A673 (cell line): ENCODE data around the gene NRG3. TPM values are rescaled to one million over a fixed set of nuclear protein-coding genes. Genes with fewer than 3 reads are reported as not detected.

Experiments
- BruUV-seq: library from RNA; stranded (reverse); fragments of 400-500 nt; replicated peaks from 2 replicates; lab custom pipeline; 2021; lab: Mats Ljungman, UMichigan
- CTCF ChIA-PET: fragments of 300-600 bp; sonication (Branson Sonifier 250); formaldehyde crosslinking; loops from one replicate; lab custom pipeline; 2022; ENCODE audit warnings: antibody characterized with exemption; lab: Charles Lee
- POLR2A ChIA-PET: fragments of 300-600 bp; sonication (Branson Sonifier 250); formaldehyde crosslinking; loops from one replicate; lab custom pipeline; 2022; ENCODE audit warnings: antibody characterized with exemption; ENCODE audit not compliant: low non-redundant PET; lab: Charles Lee
- DNase-seq: peaks from one replicate; pipeline ENCODE4 v3.0.0-alpha.2; 2015; ENCODE audit warnings: low spot score
- H3K27ac ChIP-seq: fragments of 200-600 bp; sonication (generic); 2 replicates; pipeline ENCODE4 v1.5.1; 2016; ENCODE audit warnings: mixed run types, low read depth, mild to moderate bottlenecking, mixed read lengths, antibody characterized with exemption, low read length; ENCODE audit not compliant: poor library complexity, severe bottlenecking
- H3K27me3 ChIP-seq: fragments of 200-600 bp; sonication (generic); replicated peaks from 2 replicates; pipeline ENCODE4 v1.6.1; 2017; ENCODE audit warnings: mixed run types, low read depth, mild to moderate bottlenecking, mixed read lengths, antibody characterized with exemption, low read length; ENCODE audit not compliant: insufficient read depth, poor library complexity
- H3K36me3 ChIP-seq: fragments of 200-600 bp; sonication (generic); 2 replicates; pipeline ENCODE4 v1.6.1; 2016; ENCODE audit warnings: mixed run types, mild to moderate bottlenecking, mixed read lengths, antibody characterized with exemption, low read length; ENCODE audit not compliant: insufficient read depth, poor library complexity, severe bottlenecking
- H3K4me1 ChIP-seq: fragments of 200-600 bp; sonication (generic); 2 replicates; pipeline ENCODE4 v1.6.1; 2017; ENCODE audit warnings: mixed run types, mild to moderate bottlenecking, mixed read lengths, antibody characterized with exemption, low read length; ENCODE audit not compliant: insufficient read depth, poor library complexity, severe bottlenecking
- H3K4me3 ChIP-seq: fragments of 200-600 bp; sonication (generic); 2 replicates; pipeline ENCODE4 v1.5.1; 2016; ENCODE audit warnings: low read depth, mixed run types, mild to moderate bottlenecking, mixed read lengths, low read length; ENCODE audit not compliant: poor library complexity, severe bottlenecking
- H3K9me3 ChIP-seq: fragments of 200-600 bp; sonication (generic); 2 replicates; pipeline ENCODE4 v1.6.1; 2016; ENCODE audit warnings: mixed run types, low read depth, mild to moderate bottlenecking, mixed read lengths, antibody characterized with exemption, low read length; ENCODE audit not compliant: poor library complexity, severe bottlenecking
- EZH2 ChIP-seq: fragments of 200-600 bp; sonication (generic); IDR thresholded peaks from 2 replicates; pipeline ENCODE4 v1.6.1; 2017; ENCODE audit warnings: borderline replicate concordance, low read depth, mild to moderate bottlenecking, mixed read lengths, antibody characterized with exemption, low read length; ENCODE audit not compliant: poor library complexity, severe bottlenecking
- intact Hi-C: fragments of 100-400 bp; cut with micrococcal nuclease; formaldehyde crosslinking; loops from one replicate; pipeline ENCODE4 v1.10.0; 2022; ENCODE audit not compliant: unreplicated experiment
- total RNA-seq: library from RNA; stranded (reverse); gene quantifications from 2 replicates; pipeline ENCODE4 v1.2.3, GENCODE V29; 2021
- TF ChIP-seq, protein P1 (sequence below): fragments of 300-800, 200-600 bp; sonication (generic); conservative IDR thresholded peaks from 2 replicates; pipeline ENCODE4 v1.5.1; 2017; ENCODE audit warnings: low read depth, mild to moderate bottlenecking, antibody characterized with exemption, low read length, moderate library complexity, mixed read lengths

NRG3 gene
- total RNA-seq, 1 experiment from 2014 or later = not detected

GRCh38 chr10:82440775-82441174, 565.8 kb downstream of the NRG3 start:
- Histone ChIP-seq H3K4me3 (no peak overlapping the region), H3K36me3 (no peaks in the 10 kb centered on the region), H3K27me3 (no peaks in the 10 kb centered on the region), H3K4me1 (no peaks in the 10 kb centered on the region), H3K9me3 (peaks cover 21% of the 10 kb centered on the region), H3K27ac (no peak overlapping the region)
- POLR2A ChIA-PET = no interaction called here
- DNase-seq = no peak
- CTCF ChIA-PET = no interaction called here
- BruUV-seq = no TSS peak
- intact Hi-C loops = no loop called here
- TF ChIP-seq EZH2 = no peak
- TF ChIP-seq, protein P1, sequence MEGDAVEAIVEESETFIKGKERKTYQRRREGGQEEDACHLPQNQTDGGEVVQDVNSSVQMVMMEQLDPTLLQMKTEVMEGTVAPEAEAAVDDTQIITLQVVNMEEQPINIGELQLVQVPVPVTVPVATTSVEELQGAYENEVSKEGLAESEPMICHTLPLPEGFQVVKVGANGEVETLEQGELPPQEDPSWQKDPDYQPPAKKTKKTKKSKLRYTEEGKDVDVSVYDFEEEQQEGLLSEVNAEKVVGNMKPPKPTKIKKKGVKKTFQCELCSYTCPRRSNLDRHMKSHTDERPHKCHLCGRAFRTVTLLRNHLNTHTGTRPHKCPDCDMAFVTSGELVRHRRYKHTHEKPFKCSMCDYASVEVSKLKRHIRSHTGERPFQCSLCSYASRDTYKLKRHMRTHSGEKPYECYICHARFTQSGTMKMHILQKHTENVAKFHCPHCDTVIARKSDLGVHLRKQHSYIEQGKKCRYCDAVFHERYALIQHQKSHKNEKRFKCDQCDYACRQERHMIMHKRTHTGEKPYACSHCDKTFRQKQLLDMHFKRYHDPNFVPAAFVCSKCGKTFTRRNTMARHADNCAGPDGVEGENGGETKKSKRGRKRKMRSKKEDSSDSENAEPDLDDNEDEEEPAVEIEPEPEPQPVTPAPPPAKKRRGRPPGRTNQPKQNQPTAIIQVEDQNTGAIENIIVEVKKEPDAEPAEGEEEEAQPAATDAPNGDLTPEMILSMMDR = no peak

DNA sequence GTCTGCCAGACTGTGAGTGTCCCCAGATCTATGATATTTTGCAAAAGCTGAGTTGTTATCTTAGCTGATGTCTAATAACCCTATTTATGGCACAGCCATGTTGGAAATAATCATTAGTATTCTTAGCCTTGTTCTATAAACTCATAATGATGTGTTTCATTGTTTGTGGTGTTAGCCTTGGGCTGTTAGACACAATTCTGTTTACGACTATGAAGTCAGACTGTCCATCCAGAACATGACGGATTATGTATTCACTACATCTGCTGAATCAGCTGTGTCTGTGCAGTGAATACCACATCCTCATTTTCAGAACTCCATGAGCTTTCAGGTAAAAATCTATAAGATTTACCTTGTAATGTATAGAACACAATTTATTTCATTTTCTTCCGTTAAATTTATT, 577.1 kb downstream of the NRG3 start:
- Histone ChIP-seq H3K4me1 (no peaks in the 10 kb centered on the region), H3K4me3 (no peak overlapping the region), H3K27me3 (no peaks in the 10 kb centered on the region), H3K27ac (no peak overlapping the region), H3K36me3 (no peaks in the 10 kb centered on the region), H3K9me3 (peaks cover 15% of the 10 kb centered on the region)
- intact Hi-C loops = no loop called here
- TF ChIP-seq EZH2 = no peak
- TF ChIP-seq, protein P1 = no peak
- ChIA-PET CTCF (no interaction called here), POLR2A (no interaction called here)
- no TSS peak for BruUV-seq
- DNase-seq = no peak

GRCh38 chr10:82452676-82453075, 577.7 kb downstream of the NRG3 start:
- Histone ChIP-seq H3K36me3 (no peaks in the 10 kb centered on the region), H3K9me3 (peaks cover 15% of the 10 kb centered on the region), H3K4me1 (no peaks in the 10 kb centered on the region), H3K27me3 (no peaks in the 10 kb centered on the region), H3K4me3 (no peak overlapping the region), H3K27ac (no peak overlapping the region)
- DNase-seq = no peak
- ChIA-PET POLR2A (no interaction called here), CTCF (no interaction called here)
- TF ChIP-seq, protein P1 = no peak
- TF ChIP-seq EZH2 = no peak
- no TSS peak for BruUV-seq
- intact Hi-C loops = no loop called here
